Measurements from ENCODE around the gene SEC14L5.

DNA sequence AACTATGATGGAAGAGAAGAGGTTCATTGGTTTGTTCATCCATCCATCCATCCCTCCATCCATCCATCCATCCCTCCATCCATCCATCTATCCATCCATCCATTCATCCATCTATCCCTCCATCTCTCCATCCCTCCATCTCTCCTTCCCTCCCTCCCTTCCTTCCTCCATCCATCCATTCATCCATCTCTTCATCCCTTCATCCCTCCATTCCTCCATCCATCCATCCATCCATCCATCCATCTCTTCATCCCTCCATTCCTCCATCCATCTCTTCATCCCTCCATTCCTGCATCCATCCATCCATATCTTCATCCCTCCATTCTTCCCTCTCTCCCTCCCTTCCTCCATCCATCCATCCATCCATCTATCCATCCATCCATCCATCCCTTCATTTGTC is 11.2 kb upstream of the SEC14L5 start:
- no peak for TF ChIP-seq EZH2 (IDR thresholded peaks at IDR 0.05)
- TF ChIP-seq POLR2AphosphoS5 (IDR thresholded peaks at IDR 0.05; ENCODE audit: borderline replicate concordance, low read depth, low read length) = no peak
- no peak for TF ChIP-seq FOXP2 (optimal IDR thresholded peaks at IDR 0.05; ENCODE audit: control extremely low read depth, extremely low read length, insufficient read depth)

Data from SK-N-MC (cell line).